B cell (primary cell): Measurements from ENCODE around the gene HMX3.
"Not testable (repeated sequence)": the region's sequence is repeated elsewhere in the genome, so short reads cannot be mapped to it uniquely, and the experiment has no call there.

Source experiments
- EZH2 ChIP-seq: IDR thresholded peaks from 2 replicates; pipeline ENCODE4 v1.6.1; 2012; ENCODE audit warnings: borderline replicate concordance, low read depth, mild to moderate bottlenecking, moderate library complexity, low read length; ENCODE audit not compliant: insufficient read depth, poor library complexity, severe bottlenecking
- TF ChIP-seq, protein P1 (sequence below): fragments of 200-600 bp; IDR thresholded peaks from one replicate; pipeline ENCODE4 v1.8.0; 2022; ENCODE audit warnings: antibody characterized with exemption, mild to moderate bottlenecking

DNA sequence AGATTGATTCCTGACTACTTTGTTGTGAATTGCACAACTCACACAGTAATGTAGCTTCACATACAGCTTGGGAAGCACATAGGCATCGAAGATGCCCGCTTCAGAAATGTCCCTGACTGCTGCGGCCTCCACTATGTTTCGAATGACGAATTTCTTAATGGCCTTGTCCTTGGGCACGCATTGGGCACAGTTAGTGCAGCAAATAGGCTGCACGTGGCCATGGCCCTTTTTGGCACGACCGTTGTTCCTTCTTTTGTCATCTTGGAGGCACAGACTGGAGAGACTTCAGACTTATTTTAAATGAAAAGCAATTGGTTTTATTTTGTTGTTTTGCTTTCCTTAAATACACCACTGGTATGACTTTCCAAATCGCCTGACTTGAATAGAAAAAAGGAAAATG, 35.8 kb downstream of the HMX3 start:
- TF ChIP-seq, protein P1, sequence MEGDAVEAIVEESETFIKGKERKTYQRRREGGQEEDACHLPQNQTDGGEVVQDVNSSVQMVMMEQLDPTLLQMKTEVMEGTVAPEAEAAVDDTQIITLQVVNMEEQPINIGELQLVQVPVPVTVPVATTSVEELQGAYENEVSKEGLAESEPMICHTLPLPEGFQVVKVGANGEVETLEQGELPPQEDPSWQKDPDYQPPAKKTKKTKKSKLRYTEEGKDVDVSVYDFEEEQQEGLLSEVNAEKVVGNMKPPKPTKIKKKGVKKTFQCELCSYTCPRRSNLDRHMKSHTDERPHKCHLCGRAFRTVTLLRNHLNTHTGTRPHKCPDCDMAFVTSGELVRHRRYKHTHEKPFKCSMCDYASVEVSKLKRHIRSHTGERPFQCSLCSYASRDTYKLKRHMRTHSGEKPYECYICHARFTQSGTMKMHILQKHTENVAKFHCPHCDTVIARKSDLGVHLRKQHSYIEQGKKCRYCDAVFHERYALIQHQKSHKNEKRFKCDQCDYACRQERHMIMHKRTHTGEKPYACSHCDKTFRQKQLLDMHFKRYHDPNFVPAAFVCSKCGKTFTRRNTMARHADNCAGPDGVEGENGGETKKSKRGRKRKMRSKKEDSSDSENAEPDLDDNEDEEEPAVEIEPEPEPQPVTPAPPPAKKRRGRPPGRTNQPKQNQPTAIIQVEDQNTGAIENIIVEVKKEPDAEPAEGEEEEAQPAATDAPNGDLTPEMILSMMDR = not testable (repeated sequence)
- not testable (repeated sequence) for TF ChIP-seq EZH2
